ENCODE measurements around the gene FBXL16.
"Not testable (repeated sequence)": the region's sequence is repeated elsewhere in the genome, so short reads cannot be mapped to it uniquely, and the experiment has no call there.

FBXL16 gene

GRCh38 chr16:743794-744500 lies 38.3 kb upstream of the FBXL16 start:
- no peaks in the 10 kb centered on the region for H3K36me3 ChIP-seq
- H3K4me3 ChIP-seq (ENCODE audit: low read depth in 1 of 2, low read length in 1 of 2) = no peak overlapping the region
- H3K9me3 ChIP-seq = no peaks in the 10 kb centered on the region
- TF ChIP-seq CTCF (IDR thresholded peaks at IDR 0.05) = no peak
- peaks cover 6% of the 10 kb centered on the region for H3K27me3 ChIP-seq
- no peak overlapping the region for H3K27ac ChIP-seq
- H3K4me1 ChIP-seq (ENCODE audit: control insufficient read depth in 1 of 2, insufficient read depth in 1 of 2, low read depth in 1 of 2, low read length in 1 of 2) = peaks cover 12 to 15% of the 10 kb centered on the region in 2 experiments

GRCh38 chr16:742894-743293 lies 37.3 kb upstream of the FBXL16 start:
- not testable (repeated sequence) for H3K27me3 ChIP-seq; H3K4me3 ChIP-seq (ENCODE audit: low read depth in 1 of 2, low read length in 1 of 2); H3K36me3 ChIP-seq; H3K27ac ChIP-seq; H3K9me3 ChIP-seq
- peaks cover 12 to 15% of the 10 kb centered on the region in 2 experiments for H3K4me1 ChIP-seq (ENCODE audit: control insufficient read depth in 1 of 2, insufficient read depth in 1 of 2, low read depth in 1 of 2, low read length in 1 of 2)

GRCh38 chr16:741986-742629 lies 36.5 kb upstream of the FBXL16 start:
- H3K4me1 ChIP-seq (ENCODE audit: control insufficient read depth in 1 of 2, insufficient read depth in 1 of 2, low read depth in 1 of 2, low read length in 1 of 2) = peaks cover 12 to 15% of the 10 kb centered on the region in 2 experiments
- H3K27me3 ChIP-seq = peaks cover 6% of the 10 kb centered on the region
- H3K9me3 ChIP-seq = no peaks in the 10 kb centered on the region
- peaks cover 8% of the 10 kb centered on the region for H3K36me3 ChIP-seq
- no peak overlapping the region for H3K27ac ChIP-seq
- no peak overlapping the region for H3K4me3 ChIP-seq (ENCODE audit: low read depth in 1 of 2, low read length in 1 of 2)
- TF ChIP-seq CTCF (IDR thresholded peaks at IDR 0.05) = no peak

GRCh38 chr16:740764-741505 lies 35.3 kb upstream of the FBXL16 start, which contains the start of gene CIAO3:
CIAO3 (minus strand) TSS chr16:740997; CDS start chr16:740985, 12 bp downstream.
- peak within 1 kb of the TSS; percentile 38 for H3K27ac ChIP-seq
- peak; percentile 98 for TF ChIP-seq CTCF (IDR thresholded peaks at IDR 0.05)
- H3K4me3 ChIP-seq (ENCODE audit: low read depth in 1 of 2, low read length in 1 of 2) = peak within 1 kb of the TSS; percentile 77 to 82

GRCh38 chr16:740459-740763 lies 34.8 kb upstream of the FBXL16 start:
- H3K27ac ChIP-seq = peak overlapping the region; percentile 38
- H3K4me3 ChIP-seq (ENCODE audit: low read depth in 1 of 2, low read length in 1 of 2) = peak overlapping the region; percentile 77 to 82
- H3K4me1 ChIP-seq (ENCODE audit: control insufficient read depth in 1 of 2, insufficient read depth in 1 of 2, low read depth in 1 of 2, low read length in 1 of 2) = peaks cover 12 to 15% of the 10 kb centered on the region in 2 experiments
- peaks cover 22% of the 10 kb centered on the region for H3K36me3 ChIP-seq
- no peaks in the 10 kb centered on the region for H3K27me3 ChIP-seq
- H3K9me3 ChIP-seq = no peaks in the 10 kb centered on the region
- no peak for TF ChIP-seq CTCF (IDR thresholded peaks at IDR 0.05)

More at GRCh38 chr16:740764-741505, 35.3 kb upstream of the FBXL16 start, which contains the start of gene CIAO3:
- peaks cover 17% of the 10 kb centered on the region for H3K36me3 ChIP-seq
- peaks cover 12 to 15% of the 10 kb centered on the region in 2 experiments for H3K4me1 ChIP-seq (ENCODE audit: control insufficient read depth in 1 of 2, insufficient read depth in 1 of 2, low read depth in 1 of 2, low read length in 1 of 2)
- peaks cover 5% of the 10 kb centered on the region for H3K27me3 ChIP-seq
- no peaks in the 10 kb centered on the region for H3K9me3 ChIP-seq
